Pulmonary artery endothelial cell (primary cell): ENCODE measurements around the gene FANCG. TPM values are rescaled to one million over a fixed set of nuclear protein-coding genes. Genes with fewer than 3 reads are reported as not detected.

Experiments used
- total RNA-seq: library from RNA; depleted of rRNA; stranded (reverse); fragments of >200 nt; gene quantifications from 2 replicates; pipeline ENCODE4 v1.2.3, GENCODE V29; 2014

Gene FANCG
- total RNA-seq, 1 donor from 2014 or later = 24.1 TPM

Other genes with a start within 250 kb of the FANCG start
- gene PHF24, start 121.7 kb downstream of the FANCG start, total RNA-seq = not detected in 2 replicates
- gene DNAJB5, start 90.2 kb downstream of the FANCG start, total RNA-seq = 9.1 and 9.6 TPM in 2 replicates
- gene VCP, start 7.3 kb downstream of the FANCG start, total RNA-seq = 684 and 811 TPM in 2 replicates
- 9.3 and 11.0 TPM in 2 replicates for gene PIGO, start 16.6 kb upstream of the FANCG start, total RNA-seq
- 275 and 339 TPM in 2 replicates for gene STOML2, start 23.2 kb upstream of the FANCG start, total RNA-seq
- gene ATOSB, start 35.9 kb upstream of the FANCG start, total RNA-seq = 17.7 and 19.7 TPM in 2 replicates
- gene UNC13B, start 82.1 kb upstream of the FANCG start, total RNA-seq = 41.3 and 70.2 TPM in 2 replicates